ENCODE data around the gene ZC3H10.

- no peak for TF ChIP-seq SP1 (IDR thresholded peaks at IDR 0.05)
- TF ChIP-seq BHLHE40 (IDR thresholded peaks at IDR 0.05; ENCODE audit: borderline replicate concordance) = no peak
- no peak for TF ChIP-seq CTBP1 (IDR thresholded peaks at IDR 0.05; ENCODE audit: borderline replicate concordance)
- no peak for TF ChIP-seq ELF4 (IDR thresholded peaks at IDR 0.05)
- no peak for TF ChIP-seq ZNF384 (IDR thresholded peaks at IDR 0.05)
- no peak for TF ChIP-seq FOXA1 (IDR thresholded peaks at IDR 0.05)
- TF ChIP-seq NFRKB (IDR thresholded peaks at IDR 0.05) = no peak
- no peak for TF ChIP-seq FOXK2 (IDR thresholded peaks at IDR 0.05)
- TF ChIP-seq SUZ12 (IDR thresholded peaks at IDR 0.05) = no peak
- TF ChIP-seq TARDBP (IDR thresholded peaks at IDR 0.05) = no peak
- no peak for TF ChIP-seq FOXM1 (IDR thresholded peaks at IDR 0.05; ENCODE audit: borderline replicate concordance)
- TF ChIP-seq HDGF (IDR thresholded peaks at IDR 0.05; ENCODE audit: borderline replicate concordance) = no peak
- TF ChIP-seq PKNOX1 (IDR thresholded peaks at IDR 0.05) = no peak
Measured at GRCh38 chr12:56159482-56160192, 41.6 kb downstream of the ZC3H10 start.

Data from HEK293T (cell line).